ENCODE results near the gene PNPLA7.

PNPLA7 gene

DNA sequence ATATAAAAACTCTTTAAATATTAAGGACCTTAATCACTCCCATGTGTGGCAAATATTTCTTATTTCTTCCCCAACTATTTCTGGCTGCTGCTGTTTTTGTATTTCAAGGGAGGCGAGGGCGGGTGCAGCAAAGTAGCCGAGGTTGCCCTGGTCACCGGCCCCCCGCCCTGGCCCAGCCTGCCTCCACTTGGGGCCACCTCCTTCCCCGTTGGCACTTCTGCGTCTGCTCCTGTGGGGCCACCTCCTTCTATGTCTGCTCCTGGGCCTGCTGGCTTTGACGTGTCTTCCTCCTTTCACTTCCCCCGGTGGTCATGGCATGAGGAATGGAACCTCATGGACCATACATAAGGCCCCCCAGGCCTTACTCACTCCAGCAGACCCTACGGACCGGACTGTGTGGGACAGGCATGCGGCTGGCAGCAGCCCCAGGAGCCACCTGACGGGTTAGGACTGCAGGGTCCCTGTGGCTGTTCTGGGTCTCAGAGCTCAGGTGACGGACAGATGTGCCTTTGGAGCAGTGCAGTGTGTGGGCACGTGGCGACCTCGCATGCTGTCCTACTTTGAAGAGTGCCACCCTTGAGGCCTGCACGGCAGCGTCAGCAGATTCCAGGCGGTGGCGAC lies 103.2 kb downstream of the PNPLA7 start:
- H3K27me3 ChIP-seq (ENCODE audit: low read depth), result peaks cover 2% of the 10 kb centered on the region; the same call in 1 of the 2 replicates

DNA sequence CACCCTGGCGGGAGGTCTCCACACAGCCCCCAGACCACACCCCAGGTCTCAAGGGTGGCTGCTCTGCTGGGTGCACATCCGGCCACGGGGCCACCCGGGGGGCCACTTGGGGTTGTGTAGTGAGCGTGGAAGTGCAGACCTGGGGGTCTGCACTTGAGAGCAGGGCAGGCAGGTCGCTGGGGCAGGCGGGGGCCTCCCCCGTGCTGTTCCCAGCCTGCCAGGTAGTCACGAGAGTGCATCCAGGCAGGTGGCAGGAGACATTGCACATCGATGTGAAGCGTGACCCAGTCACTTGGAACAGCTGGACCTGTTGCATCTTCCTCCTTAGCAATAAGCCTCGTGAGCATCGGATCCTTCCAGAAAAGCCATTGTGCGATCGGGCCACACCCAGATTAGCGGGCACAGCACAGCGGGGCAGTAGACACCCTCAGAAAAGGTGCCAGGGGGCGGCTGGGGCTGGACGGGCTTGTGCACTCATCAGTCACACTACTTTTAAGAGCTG lies 104.2 kb downstream of the PNPLA7 start:
- H3K4me1 ChIP-seq, result 0 out of 2 replicates have a peak, but pooled peaks cover 3% of the 10 kb centered on the region
- DNase-seq (ENCODE audit: low spot score in 2 of 2), result no peak

More for the DNA sequence above, 103.2 kb downstream of the PNPLA7 start:
- H3K36me3 ChIP-seq (replicated peaks), result peaks cover 17% of the 10 kb centered on the region
- in situ Hi-C loops (cut with MboI; ENCODE audit: low sequenced_read_pairs), result no loop called here
- H3K9me3 ChIP-seq, result no peaks in the 10 kb centered on the region
- no peak overlapping the region for H3K4me3 ChIP-seq
- H3K4me1 ChIP-seq, result 0 out of 2 replicates have a peak, but pooled peaks cover 3% of the 10 kb centered on the region
- no peak for DNase-seq (ENCODE audit: low spot score in 2 of 2)

GRCh38 chr9:137445275-137445807 lies 104.9 kb downstream of the PNPLA7 start:
- peak; percentile 45 to 85 for DNase-seq (ENCODE audit: low spot score in 2 of 2)
- Histone ChIP-seq H3K4me3 (no peak overlapping the region), H3K36me3 (replicated peaks) (peaks cover 17% of the 10 kb centered on the region), H3K27me3 (ENCODE audit: low read depth) (peaks cover 2% of the 10 kb centered on the region; the same call in 1 of the 2 replicates), H3K9me3 (no peaks in the 10 kb centered on the region), H3K4me1 (0 out of 2 replicates have a peak, but pooled peaks cover 3% of the 10 kb centered on the region)
- in situ Hi-C loops (cut with MboI; ENCODE audit: low sequenced_read_pairs), result no loop called here

More for the DNA sequence above, 104.2 kb downstream of the PNPLA7 start:
- in situ Hi-C loops (cut with MboI; ENCODE audit: low sequenced_read_pairs), result no loop called here
- Histone ChIP-seq H3K4me3 (no peak overlapping the region), H3K36me3 (replicated peaks) (peaks cover 17% of the 10 kb centered on the region), H3K9me3 (no peaks in the 10 kb centered on the region), H3K27me3 (ENCODE audit: low read depth) (peaks cover 2% of the 10 kb centered on the region; the same call in 1 of the 2 replicates)

GRCh38 chr9:137444106-137444790 lies 106.0 kb downstream of the PNPLA7 start:
- Histone ChIP-seq H3K9me3 (no peaks in the 10 kb centered on the region), H3K36me3 (replicated peaks) (peaks cover 8% of the 10 kb centered on the region), H3K4me3 (no peak overlapping the region), H3K27me3 (ENCODE audit: low read depth) (peaks cover 2% of the 10 kb centered on the region; the same call in 1 of the 2 replicates), H3K4me1 (0 out of 2 replicates have a peak, but pooled peaks cover 3% of the 10 kb centered on the region)
- in situ Hi-C loops (cut with MboI; ENCODE audit: low sequenced_read_pairs), result no loop called here
- DNase-seq (ENCODE audit: low spot score in 2 of 2), result no peak

- H3K4me1 ChIP-seq, result 0 out of 2 replicates have a peak, but pooled peaks cover 3% of the 10 kb centered on the region
- in situ Hi-C loops (cut with MboI; ENCODE audit: low sequenced_read_pairs), result no loop called here
- H3K4me3 ChIP-seq, result no peak overlapping the region; the same call in 1 of the 2 replicates
These were observed 108.3 kb downstream of the PNPLA7 start for GRCh38 chr9:137441935-137442321.

DNA sequence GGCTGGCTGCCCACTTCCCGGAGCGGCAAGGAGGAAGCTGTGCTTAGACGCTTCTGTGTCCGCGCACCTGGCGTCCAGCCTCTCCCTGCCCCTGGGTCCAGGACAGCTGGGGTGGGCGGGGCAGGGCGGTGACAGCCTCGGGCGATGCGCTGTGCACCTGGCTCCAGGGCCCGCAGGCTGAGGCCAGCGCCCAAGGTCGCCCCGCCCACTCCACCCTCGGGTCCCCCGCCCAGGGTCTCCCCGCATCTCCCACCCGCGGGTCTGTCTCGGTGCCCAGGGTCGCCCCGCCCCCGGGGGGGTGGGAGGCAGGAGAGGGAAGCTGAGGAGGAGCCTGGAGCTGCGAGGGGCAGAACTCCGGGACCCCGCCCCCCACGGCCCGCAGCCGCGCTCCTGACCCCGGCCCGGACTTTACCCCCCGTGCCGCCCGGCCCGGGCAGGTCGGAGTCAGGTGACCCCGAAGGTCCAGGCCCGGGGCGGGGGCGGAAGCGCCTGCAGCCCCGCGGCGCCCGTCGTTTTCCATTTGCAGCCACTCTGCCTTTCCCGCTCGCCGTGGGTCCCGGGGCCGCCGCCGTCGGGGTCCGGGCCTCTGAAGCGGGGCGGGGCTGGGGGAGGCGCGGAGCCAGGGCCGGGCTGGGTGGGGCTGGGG lies 108.8 kb downstream of the PNPLA7 start, which contains the start of gene ENTPD8:
ENTPD8 (minus strand) TSS at position 69 of the 646 bp plus-strand sequence. CDS start 3,072 bp downstream, outside the sequence.
- Histone ChIP-seq H3K27me3 (ENCODE audit: low read depth) (peaks cover 2% of the 10 kb centered on the region; the same call in 1 of the 2 replicates), H3K9me3 (no peaks in the 10 kb centered on the region), H3K36me3 (replicated peaks) (no peaks in the 10 kb centered on the region), H3K4me1 (0 out of 2 replicates have a peak, but pooled peaks cover 3% of the 10 kb centered on the region), H3K4me3 (peak within 1 kb of the TSS; percentile 31)
- DNase-seq (ENCODE audit: low spot score in 2 of 2), result peak; percentile 18 to 78
- in situ Hi-C loops (cut with MboI; ENCODE audit: low sequenced_read_pairs), result no loop called here

More at GRCh38 chr9:137441935-137442321, 108.3 kb downstream of the PNPLA7 start:
- Histone ChIP-seq H3K9me3 (no peaks in the 10 kb centered on the region), H3K36me3 (replicated peaks) (no peaks in the 10 kb centered on the region), H3K27me3 (ENCODE audit: low read depth) (peaks cover 2% of the 10 kb centered on the region; the same call in 1 of the 2 replicates)
- no peak for DNase-seq (ENCODE audit: low spot score in 2 of 2)

DNA sequence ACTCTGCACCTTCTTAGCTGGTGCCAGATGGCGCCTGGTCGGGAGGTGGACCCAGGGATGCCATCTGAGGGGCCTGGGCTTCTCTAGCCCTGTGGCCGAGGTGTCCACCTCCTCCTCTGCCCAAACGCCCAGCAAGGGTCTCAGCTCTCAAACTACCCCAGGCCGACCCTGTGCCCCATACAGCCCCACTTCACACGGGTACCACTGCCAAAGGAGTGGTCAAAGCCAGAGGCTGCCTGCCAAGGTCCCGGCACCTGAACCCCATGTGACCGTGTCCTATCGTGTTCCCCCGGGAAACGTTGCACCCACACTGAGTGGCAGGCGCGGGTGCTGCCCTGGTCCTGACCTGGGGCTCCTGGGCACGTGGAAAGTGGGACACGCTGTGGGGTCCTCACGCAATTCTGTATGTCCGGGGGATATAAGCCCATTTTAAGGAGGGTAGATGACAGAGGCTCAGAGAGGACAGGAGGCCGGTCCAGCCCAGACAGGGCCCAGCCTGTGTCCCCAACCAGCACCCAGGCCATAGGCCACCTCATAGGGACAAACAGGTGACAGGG lies 111.0 kb downstream of the PNPLA7 start:
- peaks cover 2% of the 10 kb centered on the region; the same call in 1 of the 2 replicates for H3K27me3 ChIP-seq (ENCODE audit: low read depth)
- H3K4me1 ChIP-seq, result 0 out of 2 replicates have a peak, but pooled peaks cover 3% of the 10 kb centered on the region
- H3K4me3 ChIP-seq, result no peak overlapping the region
- in situ Hi-C loops (cut with MboI; ENCODE audit: low sequenced_read_pairs), result no loop called here
- no peaks in the 10 kb centered on the region for H3K9me3 ChIP-seq
- H3K36me3 ChIP-seq (replicated peaks), result no peaks in the 10 kb centered on the region
- no peak for DNase-seq (ENCODE audit: low spot score in 2 of 2)

- in situ Hi-C loops (cut with MboI; ENCODE audit: low sequenced_read_pairs), result no loop called here
- H3K27me3 ChIP-seq (ENCODE audit: low read depth), result peaks cover 2% of the 10 kb centered on the region; the same call in 1 of the 2 replicates
- no peak overlapping the region for H3K4me3 ChIP-seq
- no peak for DNase-seq (ENCODE audit: low spot score in 2 of 2)
- no peaks in the 10 kb centered on the region for H3K9me3 ChIP-seq
- H3K4me1 ChIP-seq, result 0 out of 2 replicates have a peak, but pooled peaks cover 3% of the 10 kb centered on the region
- no peaks in the 10 kb centered on the region for H3K36me3 ChIP-seq (replicated peaks)
These were observed 111.5 kb downstream of the PNPLA7 start for GRCh38 chr9:137438591-137439157.

GRCh38 chr9:137437691-137438590 lies 112.3 kb downstream of the PNPLA7 start:
- DNase-seq (ENCODE audit: low spot score in 2 of 2), result no peak
- H3K27me3 ChIP-seq (ENCODE audit: low read depth), result peaks cover 2% of the 10 kb centered on the region; the same call in 1 of the 2 replicates

DNA sequence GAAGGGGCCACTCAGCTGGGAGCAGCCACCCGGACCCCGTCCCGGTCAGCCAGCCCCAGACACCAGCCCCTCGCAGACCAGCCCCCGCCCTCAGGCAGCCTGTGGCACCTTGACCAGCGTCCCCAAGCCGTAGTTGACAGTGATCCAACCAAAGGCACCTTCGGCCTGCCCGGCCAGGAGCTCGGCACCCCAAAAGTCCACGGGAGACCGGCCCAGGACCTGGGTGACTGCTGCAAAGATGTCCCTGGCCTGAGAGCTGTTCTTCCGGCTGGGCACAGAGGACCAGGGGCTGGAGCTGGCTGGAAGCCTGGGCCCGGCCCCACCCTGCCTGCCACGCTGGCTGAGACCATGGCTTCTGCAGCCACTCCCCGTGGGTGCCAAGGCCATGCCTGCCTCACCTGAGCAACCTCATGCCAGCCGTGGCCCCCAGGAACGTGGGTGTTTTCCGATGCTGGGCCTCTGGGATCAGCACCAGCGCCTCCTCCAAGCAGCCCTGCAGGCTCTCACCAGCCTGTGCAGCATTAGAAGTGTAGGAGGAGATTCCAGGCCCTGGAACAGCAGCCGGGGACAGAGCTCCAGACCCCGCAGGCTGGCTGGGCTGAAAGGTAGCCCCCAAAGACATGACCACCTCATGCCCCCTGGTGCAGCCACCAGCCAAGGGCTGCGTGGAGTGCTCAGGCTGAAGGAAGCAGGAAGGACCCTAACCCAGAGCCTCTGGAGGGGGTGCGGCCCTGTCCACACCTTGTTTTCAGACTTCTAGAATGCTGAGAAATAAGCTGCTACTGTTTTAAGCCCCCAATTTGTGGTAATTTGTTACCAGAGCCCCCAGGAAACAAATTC lies 113.2 kb downstream of the PNPLA7 start:
- H3K36me3 ChIP-seq (replicated peaks), result no peaks in the 10 kb centered on the region
- no peak overlapping the region for H3K4me3 ChIP-seq
- 0 out of 2 replicates have a peak, but pooled peaks cover under 1% of the 10 kb centered on the region for H3K4me1 ChIP-seq
- in situ Hi-C loops (cut with MboI; ENCODE audit: low sequenced_read_pairs), result no loop called here
- no peaks in the 10 kb centered on the region for H3K9me3 ChIP-seq
- no peaks in the 10 kb centered on the region for H3K27me3 ChIP-seq (ENCODE audit: low read depth)
- no peak for DNase-seq (ENCODE audit: low spot score in 2 of 2)

More at GRCh38 chr9:137437691-137438590, 112.3 kb downstream of the PNPLA7 start:
- Histone ChIP-seq H3K36me3 (replicated peaks) (no peaks in the 10 kb centered on the region), H3K4me1 (0 out of 2 replicates have a peak, but pooled peaks cover 3% of the 10 kb centered on the region), H3K9me3 (no peaks in the 10 kb centered on the region), H3K4me3 (no peak overlapping the region)
- in situ Hi-C loops (cut with MboI; ENCODE audit: low sequenced_read_pairs), result no loop called here

DNA sequence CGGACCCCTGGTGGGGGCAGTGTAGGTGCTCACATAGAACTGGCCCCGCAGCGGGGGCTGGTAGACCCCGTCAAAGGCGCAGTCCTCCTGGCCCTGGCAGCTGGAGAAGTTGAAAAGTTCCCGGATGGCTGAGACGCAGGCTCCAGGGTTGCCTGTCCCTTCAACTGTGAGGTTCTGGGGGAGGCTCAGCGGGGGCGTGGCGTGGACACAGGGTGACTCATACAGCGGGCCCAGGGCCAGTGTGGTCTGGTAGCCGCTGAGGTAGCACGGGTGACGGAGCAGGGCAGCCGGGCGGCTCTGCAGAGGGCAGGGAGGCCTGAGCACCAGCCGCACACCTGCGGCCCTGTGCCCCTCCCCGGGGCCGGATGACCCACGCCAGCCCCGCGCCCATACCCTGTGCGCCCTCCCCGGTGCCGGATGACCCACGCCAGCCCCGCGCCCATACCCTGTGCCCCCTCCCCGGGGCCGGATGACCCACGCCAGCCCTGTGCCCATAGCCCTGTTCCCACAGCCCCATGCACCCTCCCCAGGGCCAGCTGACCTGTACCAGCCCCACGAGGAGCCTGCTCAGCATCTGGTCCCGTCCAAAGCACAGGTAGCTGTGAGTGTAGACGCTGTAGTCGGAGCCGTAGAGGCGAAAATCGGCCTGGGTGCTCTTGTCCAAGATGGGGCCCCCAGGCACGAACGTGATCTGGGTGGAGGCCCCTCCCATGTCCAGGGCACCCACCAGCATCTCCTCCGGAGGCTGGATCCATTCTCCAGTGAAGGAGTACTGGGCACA lies 114.0 kb downstream of the PNPLA7 start:
- in situ Hi-C loops (cut with MboI; ENCODE audit: low sequenced_read_pairs), result no loop called here
- no peaks in the 10 kb centered on the region for H3K4me1 ChIP-seq
- H3K4me3 ChIP-seq, result no peak overlapping the region
- no peaks in the 10 kb centered on the region for H3K36me3 ChIP-seq (replicated peaks)
- DNase-seq (ENCODE audit: low spot score in 2 of 2), result no peak
- H3K27me3 ChIP-seq (ENCODE audit: low read depth), result no peaks in the 10 kb centered on the region
- H3K9me3 ChIP-seq, result no peaks in the 10 kb centered on the region

All from HAP-1 (cell line).